Chondrocyte (in vitro differentiated cells): ENCODE measurements around the gene ZNF169. TPM values are rescaled to one million over a fixed set of nuclear protein-coding genes. Genes with fewer than 3 reads are reported as not detected.

Experiments
- DNase-seq: peaks from one replicate; pipeline ENCODE4 v3.0.0; 2021; ENCODE audit warnings: mixed read lengths, low spot score
- H3K27ac Mint-ChIP-seq: one replicate; pipeline ENCODE4 v1.8.0; 2021; ENCODE audit warnings: mild to moderate bottlenecking, moderate library complexity, mixed read lengths; ENCODE audit not compliant: unreplicated experiment
- H3K27me3 Mint-ChIP-seq: 2 replicates; pipeline ENCODE4 v1.8.0; 2021; ENCODE audit warnings: low read depth, mixed read lengths
- H3K36me3 Mint-ChIP-seq: 2 replicates; pipeline ENCODE4 v1.8.0; 2021; ENCODE audit warnings: low read depth, mixed read lengths
- H3K4me1 Mint-ChIP-seq: 2 replicates; pipeline ENCODE4 v1.8.0; 2021; ENCODE audit warnings: low read depth, mild to moderate bottlenecking, mixed read lengths
- H3K4me3 Mint-ChIP-seq: one replicate; pipeline ENCODE4 v1.8.0; 2021; ENCODE audit warnings: mild to moderate bottlenecking, moderate library complexity, mixed read lengths; ENCODE audit not compliant: unreplicated experiment
- H3K9me3 Mint-ChIP-seq: 2 replicates; pipeline ENCODE4 v1.8.0; 2021; ENCODE audit warnings: low read depth, mixed read lengths
- CTCF ChIP-seq: fragments of 200-600 bp; sonication (generic); IDR thresholded peaks from 2 replicates; pipeline ENCODE4 v1.5.0; 2021; ENCODE audit warnings: antibody characterized with exemption, mild to moderate bottlenecking, moderate library complexity
- total RNA-seq: library from RNA; stranded (reverse); gene quantifications from 3 replicates; pipeline ENCODE4 v1.2.1, GENCODE V29; 2021

ZNF169 gene
- total RNA-seq, 1 donor from 2014 or later, result 3.1 TPM

GRCh38 chr9:94277885-94278536 is 18.9 kb downstream of the ZNF169 start:
- H3K27ac Mint-ChIP-seq, result no peak overlapping the region
- TF ChIP-seq CTCF, result no peak
- H3K27me3 Mint-ChIP-seq, result no peaks in the 10 kb centered on the region
- H3K4me3 Mint-ChIP-seq, result no peak overlapping the region
- H3K36me3 Mint-ChIP-seq, result peaks cover 18% of the 10 kb centered on the region
- DNase-seq, result no peak
- peaks cover 2% of the 10 kb centered on the region for H3K4me1 Mint-ChIP-seq
- peaks cover 2% of the 10 kb centered on the region for H3K9me3 Mint-ChIP-seq

- Mint-ChIP-seq H3K9me3 (peaks cover 7% of the 10 kb centered on the region), H3K4me1 (peaks cover 8% of the 10 kb centered on the region), H3K4me3 (no peak overlapping the region), H3K27ac (no peak overlapping the region), H3K27me3 (no peaks in the 10 kb centered on the region), H3K36me3 (peaks cover 21% of the 10 kb centered on the region)
- no peak for TF ChIP-seq CTCF
- DNase-seq, result no peak
Observed at GRCh38 chr9:94280409-94280989, 21.4 kb downstream of the ZNF169 start.

GRCh38 chr9:94281101-94281500 is 22.0 kb downstream of the ZNF169 start:
- Mint-ChIP-seq H3K27ac (no peak overlapping the region), H3K9me3 (peaks cover 7% of the 10 kb centered on the region), H3K4me3 (no peak overlapping the region), H3K27me3 (no peaks in the 10 kb centered on the region), H3K36me3 (peaks cover 21% of the 10 kb centered on the region), H3K4me1 (peaks cover 13% of the 10 kb centered on the region)
- TF ChIP-seq CTCF, result no peak
- DNase-seq, result no peak

GRCh38 chr9:94286116-94286515 is 27.0 kb downstream of the ZNF169 start:
- peaks cover 9% of the 10 kb centered on the region for H3K36me3 Mint-ChIP-seq
- peak overlapping the region; percentile 78 for H3K27ac Mint-ChIP-seq

More at GRCh38 chr9:94286116-94286515, 27.0 kb downstream of the ZNF169 start:
- Mint-ChIP-seq H3K9me3 (peaks cover 7% of the 10 kb centered on the region), H3K27me3 (no peaks in the 10 kb centered on the region), H3K4me1 (peaks cover 47% of the 10 kb centered on the region), H3K4me3 (no peak overlapping the region)
- no peak for TF ChIP-seq CTCF
- DNase-seq, result no peak
